Bronchial epithelial cell (primary cell): ENCODE data around the gene HEMGN. TPM values are rescaled to one million over a fixed set of nuclear protein-coding genes. Genes with fewer than 3 reads are reported as not detected.
"Not testable (repeated sequence)": the region's sequence is repeated elsewhere in the genome, so short reads cannot be mapped to it uniquely, and the experiment has no call there.

ENCODE experiments used
- DNase-seq: peaks from one replicate; pipeline ENCODE4 v3.0.0-alpha.2; 2010; ENCODE audit warnings: low read depth
- FAIRE-seq: peaks from 2 replicates; lab custom pipeline; 2011; peaks lifted over from hg19 to GRCh38; lab: Jason Lieb, UNC
- H3K27me3 ChIP-seq: 2 replicates; pipeline ENCODE4 v1.5.1; 2011; ENCODE audit warnings: low read length; ENCODE audit not compliant: control insufficient read depth, insufficient read depth
- H3K36me3 ChIP-seq: 2 replicates; pipeline ENCODE4 v1.5.1; 2011; ENCODE audit warnings: low read length; ENCODE audit not compliant: control insufficient read depth, insufficient read depth
- H3K4me3 ChIP-seq: 2 replicates; pipeline ENCODE4 v1.5.1; 2011; ENCODE audit warnings: mild to moderate bottlenecking, low read depth, low read length, control low read depth
- total RNA-seq: library from RNA; depleted of rRNA; stranded (reverse); fragments of >200 nt; gene quantifications from 2 replicates; pipeline ENCODE4 v1.2.1, GENCODE V29; 2014
- TF ChIP-seq, protein P1 (sequence below): IDR thresholded peaks from 2 replicates; pipeline ENCODE4 v1.5.1; 2011; ENCODE audit warnings: mild to moderate bottlenecking, moderate library complexity, low read length, control low read depth, inconsistent platforms; ENCODE audit not compliant: insufficient read depth, severe bottlenecking

HEMGN gene
- total RNA-seq, 1 donor from 2014 or later = not detected

DNA sequence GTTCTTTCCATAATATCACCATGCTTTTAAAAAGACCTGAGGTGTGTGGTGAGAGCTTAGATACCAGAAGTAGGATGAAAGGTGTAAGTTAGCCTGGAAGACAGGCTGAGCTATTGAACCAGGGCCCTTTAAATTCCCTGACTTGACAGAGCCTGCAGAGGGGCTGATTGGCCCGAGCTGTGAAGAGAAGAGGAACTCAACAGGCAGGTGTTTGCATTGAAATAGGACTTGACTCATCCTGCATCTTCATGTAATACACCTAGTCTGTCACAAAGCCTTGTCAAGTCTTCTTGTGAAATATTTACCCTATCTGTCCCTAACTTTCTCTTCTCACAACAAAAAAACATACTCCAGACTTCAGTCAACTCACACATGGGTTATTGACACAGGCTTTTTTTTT, 28.5 kb upstream of the HEMGN start:
- no peak overlapping the region for H3K4me3 ChIP-seq
- H3K27me3 ChIP-seq = no peaks in the 10 kb centered on the region

DNA sequence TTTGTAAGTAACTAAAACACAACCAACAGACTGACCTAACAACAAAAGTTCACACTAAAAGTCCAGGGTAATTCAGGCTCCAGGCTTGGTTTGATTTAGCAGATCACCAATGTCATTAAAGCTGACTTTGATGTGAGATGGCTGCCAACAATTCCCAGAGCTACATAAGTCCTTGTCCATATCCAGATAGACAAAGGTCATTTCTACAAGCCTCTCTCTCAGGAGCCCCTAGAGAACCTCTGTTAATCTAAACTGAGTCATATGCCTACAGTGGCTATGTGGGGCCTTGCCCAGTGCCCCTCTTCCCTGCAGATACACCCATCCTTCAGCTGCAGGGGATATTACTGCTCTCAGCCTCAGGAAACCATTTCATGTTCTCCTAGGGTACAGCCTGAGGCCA, 26.9 kb upstream of the HEMGN start:
- FAIRE-seq = no peak
- TF ChIP-seq, protein P1, sequence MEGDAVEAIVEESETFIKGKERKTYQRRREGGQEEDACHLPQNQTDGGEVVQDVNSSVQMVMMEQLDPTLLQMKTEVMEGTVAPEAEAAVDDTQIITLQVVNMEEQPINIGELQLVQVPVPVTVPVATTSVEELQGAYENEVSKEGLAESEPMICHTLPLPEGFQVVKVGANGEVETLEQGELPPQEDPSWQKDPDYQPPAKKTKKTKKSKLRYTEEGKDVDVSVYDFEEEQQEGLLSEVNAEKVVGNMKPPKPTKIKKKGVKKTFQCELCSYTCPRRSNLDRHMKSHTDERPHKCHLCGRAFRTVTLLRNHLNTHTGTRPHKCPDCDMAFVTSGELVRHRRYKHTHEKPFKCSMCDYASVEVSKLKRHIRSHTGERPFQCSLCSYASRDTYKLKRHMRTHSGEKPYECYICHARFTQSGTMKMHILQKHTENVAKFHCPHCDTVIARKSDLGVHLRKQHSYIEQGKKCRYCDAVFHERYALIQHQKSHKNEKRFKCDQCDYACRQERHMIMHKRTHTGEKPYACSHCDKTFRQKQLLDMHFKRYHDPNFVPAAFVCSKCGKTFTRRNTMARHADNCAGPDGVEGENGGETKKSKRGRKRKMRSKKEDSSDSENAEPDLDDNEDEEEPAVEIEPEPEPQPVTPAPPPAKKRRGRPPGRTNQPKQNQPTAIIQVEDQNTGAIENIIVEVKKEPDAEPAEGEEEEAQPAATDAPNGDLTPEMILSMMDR = no peak
- Histone ChIP-seq H3K36me3 (no peaks in the 10 kb centered on the region), H3K4me3 (no peak overlapping the region), H3K27me3 (no peaks in the 10 kb centered on the region)
- no peak for DNase-seq

More for the DNA sequence above, 28.5 kb upstream of the HEMGN start:
- TF ChIP-seq, protein P1 = no peak
- H3K36me3 ChIP-seq = no peaks in the 10 kb centered on the region
- FAIRE-seq (no peak), DNase-seq (peak; percentile 13)

DNA sequence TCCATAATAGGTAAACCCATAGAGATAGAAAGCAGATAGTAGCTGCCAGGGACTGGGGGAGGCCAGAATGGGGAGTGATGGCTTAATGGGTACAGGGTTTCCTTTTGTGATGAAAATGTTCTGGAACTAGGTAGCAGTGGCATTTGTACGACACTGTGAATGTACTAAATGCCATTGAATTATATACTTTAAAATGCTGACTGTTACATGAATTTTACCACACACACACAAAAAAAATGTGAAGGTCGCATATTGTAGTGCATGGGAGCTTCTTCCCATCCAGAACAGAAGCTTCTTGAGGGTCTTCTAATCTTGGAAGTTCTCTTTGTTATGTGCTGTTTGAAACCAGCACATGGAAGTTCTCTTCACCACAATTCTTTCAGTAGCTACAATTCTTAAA, 25.3 kb upstream of the HEMGN start:
- TF ChIP-seq, protein P1 = no peak
- no peaks in the 10 kb centered on the region for H3K27me3 ChIP-seq
- FAIRE-seq (no peak), DNase-seq (no peak)
- no peaks in the 10 kb centered on the region for H3K36me3 ChIP-seq
- H3K4me3 ChIP-seq = no peak overlapping the region

DNA sequence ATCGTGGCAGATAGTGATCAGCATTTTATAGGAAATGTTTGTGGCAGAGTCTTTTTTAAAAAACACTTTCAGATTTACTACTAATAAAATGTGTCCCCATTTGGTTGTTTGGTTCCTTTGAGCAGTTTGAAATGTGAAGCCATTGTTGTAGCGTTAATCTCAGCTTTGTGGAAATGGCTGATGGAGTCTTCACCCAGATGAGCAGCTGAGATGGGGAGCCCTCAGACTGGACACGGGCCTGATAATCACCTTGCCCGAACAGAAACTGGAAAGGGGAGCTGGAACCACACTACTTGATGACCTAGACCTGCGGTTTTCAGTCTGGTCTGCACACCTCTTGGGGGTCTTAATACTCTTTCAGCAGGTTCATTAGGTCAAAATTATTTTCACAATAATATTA, 24.6 kb upstream of the HEMGN start:
- DNase-seq (no peak), FAIRE-seq (no peak)
- Histone ChIP-seq H3K4me3 (no peak overlapping the region), H3K27me3 (no peaks in the 10 kb centered on the region), H3K36me3 (no peaks in the 10 kb centered on the region)
- TF ChIP-seq, protein P1 = no peak

DNA sequence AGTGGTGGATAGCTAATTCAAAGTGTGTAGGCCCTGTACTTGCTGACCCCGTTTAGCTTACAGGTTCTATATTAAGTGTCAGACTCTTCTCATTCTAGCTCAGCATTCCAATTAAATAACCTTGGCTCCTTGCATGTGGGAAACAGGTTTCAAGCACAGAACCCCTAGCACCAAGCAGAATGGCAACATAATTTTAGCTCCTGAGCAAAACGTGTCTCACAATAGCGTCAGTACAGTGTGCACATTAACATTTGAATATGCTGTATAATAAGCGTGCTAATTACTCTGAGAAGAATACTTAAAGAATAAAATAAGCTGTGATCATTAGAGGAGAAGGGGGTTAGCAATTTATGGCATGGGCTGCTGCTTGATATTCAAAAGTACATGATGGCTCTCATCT, 24.2 kb upstream of the HEMGN start:
- no peaks in the 10 kb centered on the region for H3K36me3 ChIP-seq
- no peak overlapping the region for H3K4me3 ChIP-seq
- no peaks in the 10 kb centered on the region for H3K27me3 ChIP-seq
- TF ChIP-seq, protein P1 = no peak
- no peak for DNase-seq
- FAIRE-seq = no peak

DNA sequence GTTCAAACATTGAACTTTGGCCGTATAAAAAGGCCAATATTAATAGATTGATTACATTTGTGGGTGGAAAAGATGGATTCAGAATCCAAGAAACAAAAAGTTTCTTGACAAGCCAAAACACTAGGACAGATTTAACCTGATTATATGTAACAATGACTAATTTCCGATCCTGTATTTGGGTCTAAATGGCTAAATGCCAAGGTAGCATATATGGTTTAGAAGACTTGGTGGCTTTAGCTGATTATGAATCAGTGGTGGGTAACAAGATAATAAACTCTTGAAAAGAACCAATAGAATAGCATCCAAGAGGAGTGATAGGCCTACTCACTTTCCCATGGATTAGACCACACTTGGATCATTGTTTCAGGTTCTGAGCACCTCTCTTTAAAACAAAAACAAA, 23.4 kb upstream of the HEMGN start:
- TF ChIP-seq, protein P1 = no peak
- FAIRE-seq = no peak
- DNase-seq = no peak
- H3K4me3 ChIP-seq = no peak overlapping the region
- H3K36me3 ChIP-seq = no peaks in the 10 kb centered on the region
- H3K27me3 ChIP-seq = no peaks in the 10 kb centered on the region

DNA sequence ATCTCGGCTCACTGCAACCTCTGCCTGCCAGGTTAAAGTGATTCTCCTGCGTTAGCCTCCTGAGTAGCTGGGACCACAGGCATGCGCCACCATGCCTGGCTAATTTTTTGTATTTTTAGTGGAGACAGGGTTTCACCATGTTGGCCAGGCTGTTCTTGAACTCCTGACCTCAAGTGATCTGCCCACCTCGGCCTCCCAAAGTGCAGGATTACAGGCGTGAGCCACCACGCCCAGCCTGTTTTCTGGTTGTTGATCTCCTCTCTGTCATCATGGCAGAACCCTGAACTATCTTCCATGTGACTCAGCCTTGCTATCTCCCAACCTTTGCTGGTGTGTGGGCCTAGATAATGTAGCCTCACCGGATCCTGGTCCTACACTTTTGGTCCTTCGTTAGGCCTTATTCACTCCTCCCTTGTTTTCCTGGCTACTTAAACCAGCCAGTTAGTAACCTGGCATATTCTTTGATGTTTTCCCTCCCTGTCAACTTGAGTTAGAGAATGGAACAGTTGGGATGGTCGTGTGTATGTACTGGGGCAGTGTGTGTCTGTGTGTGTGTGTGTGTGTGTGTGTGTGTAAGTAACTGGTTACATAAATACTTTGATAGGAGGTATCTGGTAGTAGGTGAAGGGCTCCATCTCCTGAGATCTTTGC, 22.8 kb upstream of the HEMGN start:
- not testable (repeated sequence) for H3K36me3 ChIP-seq, DNase-seq, H3K27me3 ChIP-seq, H3K4me3 ChIP-seq, FAIRE-seq
